CD14-positive monocyte (primary cell): Measurements from ENCODE around the gene RASGRP3. TPM values are rescaled to one million over a fixed set of nuclear protein-coding genes. Genes with fewer than 3 reads are reported as not detected.

Experiments
- DNase-seq, 3 donors: peaks; one replicate each; pipeline ENCODE4 v3.0.0-alpha.2; 2011 to 2022
- H2AFZ ChIP-seq: 2 replicates; pipeline ENCODE4 v1.6.0; 2012; ENCODE audit warnings: mild to moderate bottlenecking, low read depth, low read length, inconsistent platforms; ENCODE audit not compliant: insufficient read depth, poor library complexity, severe bottlenecking
- H3K27ac ChIP-seq, 2 donors: 1 replicate in 1 of 2; 2 replicates in 1 of 2; pipeline ENCODE4 v1.5.1; 2012 to 2013; ENCODE audit warnings: low read length in 2 of 2, control low read depth in 1 of 2, inconsistent platforms in 1 of 2, low read depth in 1 of 2, mild to moderate bottlenecking in 1 of 2
- H3K27me3 ChIP-seq, 2 donors: one replicate each; pipeline versions ENCODE4 v1.6.0 to v1.6.1; 2011 to 2013; ENCODE audit warnings: low read length in 2 of 2; ENCODE audit not compliant: control insufficient read depth in 2 of 2, insufficient read depth in 2 of 2
- H3K36me3 ChIP-seq, 2 donors: replicated peaks in 1 of 2; 1 replicate in 1 of 2; 2 replicates in 1 of 2; pipeline versions ENCODE4 v1.5.1 to v1.6.1; 2012 to 2013; ENCODE audit warnings: low read length in 2 of 2, control low read depth in 1 of 2, inconsistent platforms in 1 of 2, mild to moderate bottlenecking in 1 of 2; ENCODE audit not compliant: insufficient read depth in 2 of 2, control insufficient read depth in 1 of 2
- H3K4me1 ChIP-seq, 2 donors: 1 replicate in 1 of 2; 2 replicates in 1 of 2; pipeline versions ENCODE4 v1.5.1 to v1.6.1; 2012 to 2013; ENCODE audit warnings: low read length in 2 of 2, control low read depth in 1 of 2, inconsistent platforms in 1 of 2, mild to moderate bottlenecking in 1 of 2, moderate library complexity in 1 of 2; ENCODE audit not compliant: insufficient read depth in 2 of 2, control insufficient read depth in 1 of 2
- H3K4me2 ChIP-seq: replicated peaks from 2 replicates; pipeline ENCODE3; 2012; ENCODE audit warnings: low read length, moderate library complexity, mild to moderate bottlenecking; ENCODE audit not compliant: poor library complexity, severe bottlenecking; ENCODE audit errors: extremely low read depth
- H3K4me3 ChIP-seq, 3 experiments: fragments of 200-600 bp in 1 of 3; sonication (generic) in 1 of 3; replicated peaks in 1 of 3; 1 replicate in 2 of 3; 2 replicates in 1 of 3; pipeline ENCODE4 v1.5.1; 2011 to 2013; ENCODE audit warnings: low read length in 3 of 3, mild to moderate bottlenecking in 3 of 3, control low read depth in 2 of 3, low read depth in 2 of 3, inconsistent platforms in 1 of 3, moderate library complexity in 1 of 3
- H3K79me2 ChIP-seq: 2 replicates; pipeline ENCODE4 v1.6.0; 2012; ENCODE audit warnings: mild to moderate bottlenecking, control low read depth, inconsistent platforms, low read length, moderate library complexity; ENCODE audit not compliant: insufficient read depth
- H3K9ac ChIP-seq: 2 replicates; pipeline ENCODE4 v1.6.0; 2017; ENCODE audit warnings: low read length, mild to moderate bottlenecking; ENCODE audit not compliant: insufficient read depth, poor library complexity, severe bottlenecking
- H3K9me3 ChIP-seq, 2 donors: replicated peaks in 1 of 2; 1 replicate in 1 of 2; 2 replicates in 1 of 2; pipeline versions ENCODE4 v1.5.1 to v1.6.1; 2012 to 2013; ENCODE audit warnings: low read length in 2 of 2, control low read depth in 1 of 2; ENCODE audit not compliant: control insufficient read depth in 1 of 2, insufficient read depth in 1 of 2
- H4K20me1 ChIP-seq: 2 replicates; pipeline ENCODE4 v1.6.0; 2012; ENCODE audit warnings: mild to moderate bottlenecking, low read length, control low read depth, moderate library complexity; ENCODE audit not compliant: insufficient read depth
- H3K27ac Mint-ChIP-seq, 7 donors: one replicate each; pipeline ENCODE4 v1.8.0; 2020; ENCODE audit warnings: mild to moderate bottlenecking in 7 of 7, mixed read lengths in 7 of 7, moderate library complexity in 6 of 7, inconsistent platforms in 2 of 7
- H3K27me3 Mint-ChIP-seq, 3 donors: one replicate each; pipeline ENCODE4 v1.8.0; 2021 to 2022; ENCODE audit warnings: low read depth in 3 of 3, mild to moderate bottlenecking in 3 of 3, mixed read lengths in 3 of 3, moderate library complexity in 3 of 3, inconsistent platforms in 1 of 3
- H3K36me3 Mint-ChIP-seq, 2 donors: one replicate each; pipeline ENCODE4 v1.8.0; 2020; ENCODE audit warnings: mixed read lengths in 2 of 2, inconsistent platforms in 1 of 2, mild to moderate bottlenecking in 1 of 2
- H3K4me1 Mint-ChIP-seq: one replicate; pipeline ENCODE4 v1.8.0; 2020; ENCODE audit warnings: mild to moderate bottlenecking, mixed read lengths
- H3K4me3 Mint-ChIP-seq, 2 donors: one replicate each; pipeline ENCODE4 v1.8.0; 2020; ENCODE audit warnings: mild to moderate bottlenecking in 2 of 2, mixed read lengths in 2 of 2, moderate library complexity in 1 of 2
- H3K9me3 Mint-ChIP-seq, 7 donors: one replicate each; pipeline ENCODE4 v1.8.0; 2020 to 2022; ENCODE audit warnings: mixed read lengths in 7 of 7, mild to moderate bottlenecking in 6 of 7, moderate library complexity in 6 of 7, inconsistent platforms in 2 of 7
- WGBS: methylation state at CpG from one replicate; pipeline ENCODE4 v1.1.5; 2013; ENCODE audit warnings: missing lambda C conversion rate; ENCODE audit not compliant: insufficient coverage; 5-methylcytosine and 5-hydroxymethylcytosine counted together
- intact Hi-C, 2 donors: fragments of 100-400 bp; cut with micrococcal nuclease; formaldehyde crosslinking; loops; one replicate each; pipeline versions ENCODE4 v1.15.0 to v1.15.1; 2023
- polyA plus RNA-seq, 3 donors: library from polyadenylated mRNA; depleted of rRNA in 1 of 3; unstranded in 2 of 3; stranded (reverse) in 1 of 3; fragments of 300-500 nt in 2 of 3; fragments of >200 nt in 1 of 3; fragmentation: Illumina TruSeq in 2 of 3; gene quantifications; 1 replicate in 2 of 3; 2 replicates in 1 of 3; pipeline ENCODE4 v1.2.3, GENCODE V29; 2012 to 2021
- TF ChIP-seq, protein P1 (sequence below): fragments of 200-600 bp; IDR thresholded peaks from one replicate; pipeline ENCODE4 v1.8.0; 2022; ENCODE audit warnings: antibody characterized with exemption, mild to moderate bottlenecking

The RASGRP3 gene
- polyA plus RNA-seq, 3 donors = 0.62 to 0.89 (median 0.84) TPM

DNA sequence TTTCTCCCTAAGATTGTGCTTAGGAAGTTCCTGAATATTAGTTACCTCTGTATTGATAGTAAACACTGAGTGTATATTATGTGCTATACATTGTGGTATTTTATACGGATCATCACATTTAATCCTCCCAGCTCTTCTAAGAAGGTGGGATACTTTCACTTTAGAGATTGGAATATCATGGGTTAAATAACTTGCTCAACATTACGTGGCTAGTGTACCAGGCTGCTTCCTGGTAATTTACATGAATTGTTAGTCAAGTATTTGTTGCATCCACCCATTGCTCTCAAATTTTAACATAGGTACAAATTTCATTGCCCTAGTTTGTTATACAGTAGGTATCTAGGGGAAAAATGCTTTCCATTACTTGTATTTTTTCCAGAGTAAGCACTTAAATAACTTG is 101.2 kb downstream of the RASGRP3 start:
- Mint-ChIP-seq H3K27ac (no peak overlapping the region), H3K4me3 (no peak overlapping the region), H3K36me3 (peaks cover 4 to 6% of the 10 kb centered on the region in 2 donors), H3K9me3 (no peaks in the 10 kb centered on the region), H3K4me1 (peaks cover 7% of the 10 kb centered on the region), H3K27me3 (no peaks in the 10 kb centered on the region)
- no peaks in the 10 kb centered on the region for H3K27me3 ChIP-seq
- WGBS = no CpG with 5 or more reads among the region's 2 CpGs
- H3K36me3 ChIP-seq = peaks cover 0 to 5% of the 10 kb centered on the region in 2 donors
- no peaks in the 10 kb centered on the region for H4K20me1 ChIP-seq
- intact Hi-C loops = no loop called here
- DNase-seq = no peak
- no peaks in the 10 kb centered on the region for H3K4me1 ChIP-seq
- no peak overlapping the region for H3K4me3 ChIP-seq
- TF ChIP-seq, protein P1, sequence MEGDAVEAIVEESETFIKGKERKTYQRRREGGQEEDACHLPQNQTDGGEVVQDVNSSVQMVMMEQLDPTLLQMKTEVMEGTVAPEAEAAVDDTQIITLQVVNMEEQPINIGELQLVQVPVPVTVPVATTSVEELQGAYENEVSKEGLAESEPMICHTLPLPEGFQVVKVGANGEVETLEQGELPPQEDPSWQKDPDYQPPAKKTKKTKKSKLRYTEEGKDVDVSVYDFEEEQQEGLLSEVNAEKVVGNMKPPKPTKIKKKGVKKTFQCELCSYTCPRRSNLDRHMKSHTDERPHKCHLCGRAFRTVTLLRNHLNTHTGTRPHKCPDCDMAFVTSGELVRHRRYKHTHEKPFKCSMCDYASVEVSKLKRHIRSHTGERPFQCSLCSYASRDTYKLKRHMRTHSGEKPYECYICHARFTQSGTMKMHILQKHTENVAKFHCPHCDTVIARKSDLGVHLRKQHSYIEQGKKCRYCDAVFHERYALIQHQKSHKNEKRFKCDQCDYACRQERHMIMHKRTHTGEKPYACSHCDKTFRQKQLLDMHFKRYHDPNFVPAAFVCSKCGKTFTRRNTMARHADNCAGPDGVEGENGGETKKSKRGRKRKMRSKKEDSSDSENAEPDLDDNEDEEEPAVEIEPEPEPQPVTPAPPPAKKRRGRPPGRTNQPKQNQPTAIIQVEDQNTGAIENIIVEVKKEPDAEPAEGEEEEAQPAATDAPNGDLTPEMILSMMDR = no peak
- no peak overlapping the region for H2AFZ ChIP-seq
- no peak overlapping the region for H3K27ac ChIP-seq
- no peak overlapping the region for H3K4me2 ChIP-seq
- H3K9ac ChIP-seq = no peak overlapping the region
- no peaks in the 10 kb centered on the region for H3K9me3 ChIP-seq
- H3K79me2 ChIP-seq = no peaks in the 10 kb centered on the region

DNA sequence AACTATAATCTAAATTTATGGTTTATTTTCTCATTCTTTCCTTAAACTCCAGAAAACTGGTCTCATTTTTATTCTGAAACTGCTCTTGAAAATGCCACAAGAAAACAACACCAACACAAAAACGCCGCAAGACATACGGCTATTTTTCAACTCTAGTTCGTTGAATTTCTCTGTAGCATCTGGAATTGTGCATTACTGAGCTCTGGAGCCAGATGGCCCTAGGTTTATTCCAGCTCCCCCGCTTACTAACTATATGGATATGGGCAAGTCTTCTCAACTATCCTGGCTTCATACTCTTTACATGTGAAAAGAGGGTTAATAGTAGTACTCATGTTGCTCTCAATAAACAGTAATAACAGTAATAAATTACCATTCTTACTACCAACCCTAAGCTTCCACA is 102.8 kb downstream of the RASGRP3 start:
- Mint-ChIP-seq H3K36me3 (peaks cover 8 to 11% of the 10 kb centered on the region in 2 donors), H3K4me3 (no peak overlapping the region), H3K9me3 (no peaks in the 10 kb centered on the region), H3K27me3 (no peaks in the 10 kb centered on the region), H3K27ac (no peak overlapping the region), H3K4me1 (peaks cover 7% of the 10 kb centered on the region)
- Histone ChIP-seq H2AFZ (no peak overlapping the region), H3K79me2 (no peaks in the 10 kb centered on the region), H4K20me1 (no peaks in the 10 kb centered on the region), H3K4me2 (no peak overlapping the region), H3K36me3 (peaks cover 4 to 15% of the 10 kb centered on the region in 2 donors), H3K27ac (no peak overlapping the region), H3K9ac (no peak overlapping the region), H3K4me1 (no peaks in the 10 kb centered on the region), H3K9me3 (no peaks in the 10 kb centered on the region), H3K4me3 (no peak overlapping the region), H3K27me3 (no peaks in the 10 kb centered on the region)
- TF ChIP-seq, protein P1 = no peak
- intact Hi-C loops = no loop called here
- DNase-seq = no peak
- 96% methylated on average over 4 of the region's 5 CpGs for WGBS
